ENCODE data around the gene SEMA4A.

The SEMA4A gene

DNA sequence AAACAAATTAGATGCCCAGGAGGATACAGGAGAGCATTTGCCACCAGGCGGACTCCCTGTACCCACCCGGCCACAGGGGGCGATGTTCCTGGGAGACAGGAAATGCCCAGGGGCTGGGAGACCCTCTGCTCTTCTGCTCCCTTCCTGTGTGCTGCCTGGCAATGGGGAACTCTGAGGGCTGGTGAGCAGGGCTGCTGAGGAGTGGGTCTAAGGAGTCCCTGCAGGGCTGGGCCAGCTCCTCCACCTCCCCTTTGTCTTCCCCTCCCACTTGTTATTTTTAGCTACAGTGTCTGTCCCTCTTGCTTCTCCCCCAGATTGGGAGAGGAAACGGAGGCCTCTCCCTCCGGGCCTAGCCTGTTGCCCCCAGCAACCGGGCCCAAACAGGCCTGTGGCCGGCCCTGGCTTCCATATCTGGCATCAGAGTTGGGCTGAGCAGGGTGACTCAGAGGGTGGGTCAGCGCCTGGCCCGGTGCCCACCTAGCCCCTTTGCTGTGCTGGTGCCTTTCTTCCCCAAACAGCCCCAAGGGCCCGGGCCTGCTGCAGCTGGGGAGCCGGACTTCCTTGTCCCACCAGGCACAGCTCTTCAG, 27.2 kb upstream of the SEMA4A start:
- Histone ChIP-seq H3K4me3 (ENCODE audit: low read length in 2 of 2) (peak overlapping the region in 1 of 2 donors; percentile 28), H3K36me3 (ENCODE audit: control insufficient read depth in 2 of 2, insufficient read depth in 2 of 2, low read length in 2 of 2) (peaks cover 5 to 8% of the 10 kb centered on the region in 2 donors), H3K27ac (ENCODE audit: low read depth in 2 of 2, low read length in 2 of 2) (peak overlapping the region; percentile 78 to 88), H3K27me3 (ENCODE audit: control insufficient read depth in 2 of 2, insufficient read depth in 2 of 2, low read length in 2 of 2) (no peaks in the 10 kb centered on the region), H3K9ac (ENCODE audit: low read depth in 1 of 2, low read length in 2 of 2) (peak overlapping the region; percentile 51 to 52), H3K4me1 (ENCODE audit: control insufficient read depth in 2 of 2, insufficient read depth in 2 of 2, low read length in 2 of 2) (peaks cover 84 to 94% of the 10 kb centered on the region in 2 donors), H3K9me3 (ENCODE audit: control insufficient read depth in 2 of 2, low read length in 2 of 2) (no peaks in the 10 kb centered on the region)

DNA sequence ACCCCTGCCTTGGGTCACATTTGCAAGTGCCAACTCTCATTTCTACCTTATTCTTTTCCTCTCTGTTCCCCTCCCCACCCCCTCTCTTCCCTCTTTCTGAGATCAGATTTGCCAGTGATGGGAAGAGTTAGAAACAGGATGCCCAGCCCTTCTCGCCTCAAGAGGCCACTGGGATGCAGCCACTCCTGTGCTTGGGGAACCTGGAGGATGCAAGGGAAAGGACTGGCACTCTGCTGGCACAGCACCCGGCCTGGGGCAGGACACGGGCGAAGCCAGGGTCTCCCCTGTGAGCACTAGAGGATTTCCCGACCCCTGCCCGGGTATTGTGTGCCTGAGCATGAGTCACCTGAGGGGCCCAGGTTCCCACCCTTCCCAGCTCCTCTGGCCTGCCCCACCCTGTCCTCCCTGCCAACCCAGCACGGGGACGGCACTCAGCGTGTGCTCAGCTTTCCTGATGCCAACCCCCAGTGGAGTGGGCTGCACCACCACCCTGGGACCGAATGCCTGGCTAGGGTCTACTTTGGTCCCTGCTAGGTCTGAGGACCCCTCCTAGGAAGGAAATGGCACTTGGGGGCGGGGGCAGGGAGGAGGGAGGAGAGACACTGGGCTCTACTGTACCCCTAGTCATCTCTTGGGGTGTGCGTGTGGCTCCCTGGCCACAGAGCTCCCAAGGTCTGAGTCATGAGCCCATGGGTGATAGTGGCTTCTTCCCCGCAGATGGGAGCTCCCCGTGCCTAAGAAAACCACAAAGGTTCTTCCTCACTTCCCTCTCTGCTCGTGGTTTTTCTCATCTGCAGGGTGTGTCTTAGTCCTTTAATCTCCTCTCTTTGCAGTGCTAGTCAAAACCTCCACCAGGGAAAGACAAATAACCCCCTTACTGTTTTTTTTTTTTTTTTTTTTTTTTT, 26.5 kb upstream of the SEMA4A start:
- peak overlapping the region; percentile 78 to 88 for H3K27ac ChIP-seq (ENCODE audit: low read depth in 2 of 2, low read length in 2 of 2)
- no peaks in the 10 kb centered on the region for H3K27me3 ChIP-seq (ENCODE audit: control insufficient read depth in 2 of 2, insufficient read depth in 2 of 2, low read length in 2 of 2)
- peak overlapping the region; percentile 20 to 34 for H3K4me3 ChIP-seq (ENCODE audit: low read length in 2 of 2)
- H3K36me3 ChIP-seq (ENCODE audit: control insufficient read depth in 2 of 2, insufficient read depth in 2 of 2, low read length in 2 of 2) = peaks cover 10 to 16% of the 10 kb centered on the region in 2 donors
- peaks cover 77 to 87% of the 10 kb centered on the region in 2 donors for H3K4me1 ChIP-seq (ENCODE audit: control insufficient read depth in 2 of 2, insufficient read depth in 2 of 2, low read length in 2 of 2)
- H3K9me3 ChIP-seq (ENCODE audit: control insufficient read depth in 2 of 2, low read length in 2 of 2) = no peaks in the 10 kb centered on the region
- H3K9ac ChIP-seq (ENCODE audit: low read depth in 1 of 2, low read length in 2 of 2) = peak overlapping the region; percentile 51 to 52

DNA sequence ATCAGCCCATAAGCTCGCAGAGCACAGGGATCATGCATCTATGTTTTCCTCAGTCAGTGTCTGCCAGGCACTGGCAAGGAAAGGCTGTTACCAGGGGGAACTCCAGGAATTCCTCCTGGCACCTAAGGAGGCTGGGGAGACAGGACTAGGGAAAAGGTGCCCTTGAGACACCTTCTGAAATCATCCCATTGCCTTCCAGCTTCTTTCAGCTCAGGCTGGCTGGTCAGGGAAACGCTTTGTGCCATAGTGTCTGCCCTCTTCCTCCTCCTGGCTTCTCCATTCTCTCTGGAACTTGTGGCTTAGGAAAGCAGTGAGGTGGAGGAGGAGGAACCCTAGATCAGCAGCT, 25.1 kb upstream of the SEMA4A start:
- peak overlapping the region; percentile 20 to 48 for H3K9ac ChIP-seq (ENCODE audit: low read depth in 1 of 2, low read length in 2 of 2)
- peak overlapping the region in 1 of 2 donors; percentile 59 for H3K4me3 ChIP-seq (ENCODE audit: low read length in 2 of 2)
- H3K27ac ChIP-seq (ENCODE audit: low read depth in 2 of 2, low read length in 2 of 2) = peak overlapping the region; percentile 78 to 83

DNA sequence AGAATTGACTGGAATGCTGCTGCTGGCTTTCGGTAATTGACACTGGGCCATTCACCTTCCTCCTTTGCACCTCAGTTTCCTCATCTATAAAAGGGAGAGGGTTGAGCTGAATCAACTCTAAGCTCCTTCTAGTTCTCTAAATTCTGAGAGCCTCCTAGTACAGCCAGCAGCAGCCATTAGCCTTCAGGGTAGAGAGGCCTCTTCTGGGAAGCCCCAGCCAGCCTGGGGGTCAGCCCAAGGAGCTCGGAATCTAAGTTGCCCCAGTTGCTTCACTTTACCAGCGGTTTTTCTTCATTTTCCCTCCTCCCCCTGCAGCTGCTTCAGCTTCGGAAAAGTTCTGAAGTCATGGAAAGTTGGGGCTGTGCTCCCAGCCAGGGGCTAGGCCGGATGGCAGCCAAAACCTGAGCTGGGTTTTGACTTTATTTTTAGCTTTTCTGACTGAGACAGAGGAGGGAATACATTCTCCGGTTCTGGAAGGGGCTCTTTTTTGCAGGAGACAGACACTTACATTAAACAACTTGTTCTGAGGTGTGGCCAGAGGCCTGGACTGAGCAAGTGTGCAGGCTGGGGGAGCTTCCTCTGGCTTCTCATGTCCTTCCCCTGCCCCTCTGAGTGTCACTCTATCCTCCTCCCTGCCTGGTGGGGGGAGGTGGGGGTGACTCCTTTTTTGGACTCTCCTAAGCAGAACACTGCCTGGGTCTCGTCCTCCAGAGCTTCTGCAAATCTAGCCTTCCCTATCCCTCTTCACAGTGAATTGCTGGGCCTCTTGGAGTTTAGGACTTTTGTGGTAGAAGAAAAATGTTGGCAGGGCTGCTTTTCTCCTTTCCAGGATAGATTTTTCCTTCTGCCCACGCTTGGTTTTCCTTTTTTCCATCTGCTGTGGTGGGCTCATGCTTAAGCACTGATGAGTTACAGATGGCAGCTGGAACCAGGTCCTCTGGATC, 24.5 kb upstream of the SEMA4A start:
- no peaks in the 10 kb centered on the region for H3K9me3 ChIP-seq (ENCODE audit: control insufficient read depth in 2 of 2, low read length in 2 of 2)
- peaks cover 18 to 25% of the 10 kb centered on the region in 2 donors for H3K36me3 ChIP-seq (ENCODE audit: control insufficient read depth in 2 of 2, insufficient read depth in 2 of 2, low read length in 2 of 2)
- no peaks in the 10 kb centered on the region for H3K27me3 ChIP-seq (ENCODE audit: control insufficient read depth in 2 of 2, insufficient read depth in 2 of 2, low read length in 2 of 2)
- peaks cover 56 to 66% of the 10 kb centered on the region in 2 donors for H3K4me1 ChIP-seq (ENCODE audit: control insufficient read depth in 2 of 2, insufficient read depth in 2 of 2, low read length in 2 of 2)
- peak overlapping the region; percentile 37 to 48 for H3K9ac ChIP-seq (ENCODE audit: low read depth in 1 of 2, low read length in 2 of 2)
- peak overlapping the region in 1 of 2 donors; percentile 59 for H3K4me3 ChIP-seq (ENCODE audit: low read length in 2 of 2)
- H3K27ac ChIP-seq (ENCODE audit: low read depth in 2 of 2, low read length in 2 of 2) = peak overlapping the region; percentile 78 to 83

More for the DNA sequence above, 25.1 kb upstream of the SEMA4A start:
- no peaks in the 10 kb centered on the region for H3K9me3 ChIP-seq (ENCODE audit: control insufficient read depth in 2 of 2, low read length in 2 of 2)
- H3K27me3 ChIP-seq (ENCODE audit: control insufficient read depth in 2 of 2, insufficient read depth in 2 of 2, low read length in 2 of 2) = no peaks in the 10 kb centered on the region
- peaks cover 13 to 19% of the 10 kb centered on the region in 2 donors for H3K36me3 ChIP-seq (ENCODE audit: control insufficient read depth in 2 of 2, insufficient read depth in 2 of 2, low read length in 2 of 2)
- peaks cover 63 to 73% of the 10 kb centered on the region in 2 donors for H3K4me1 ChIP-seq (ENCODE audit: control insufficient read depth in 2 of 2, insufficient read depth in 2 of 2, low read length in 2 of 2)

DNA sequence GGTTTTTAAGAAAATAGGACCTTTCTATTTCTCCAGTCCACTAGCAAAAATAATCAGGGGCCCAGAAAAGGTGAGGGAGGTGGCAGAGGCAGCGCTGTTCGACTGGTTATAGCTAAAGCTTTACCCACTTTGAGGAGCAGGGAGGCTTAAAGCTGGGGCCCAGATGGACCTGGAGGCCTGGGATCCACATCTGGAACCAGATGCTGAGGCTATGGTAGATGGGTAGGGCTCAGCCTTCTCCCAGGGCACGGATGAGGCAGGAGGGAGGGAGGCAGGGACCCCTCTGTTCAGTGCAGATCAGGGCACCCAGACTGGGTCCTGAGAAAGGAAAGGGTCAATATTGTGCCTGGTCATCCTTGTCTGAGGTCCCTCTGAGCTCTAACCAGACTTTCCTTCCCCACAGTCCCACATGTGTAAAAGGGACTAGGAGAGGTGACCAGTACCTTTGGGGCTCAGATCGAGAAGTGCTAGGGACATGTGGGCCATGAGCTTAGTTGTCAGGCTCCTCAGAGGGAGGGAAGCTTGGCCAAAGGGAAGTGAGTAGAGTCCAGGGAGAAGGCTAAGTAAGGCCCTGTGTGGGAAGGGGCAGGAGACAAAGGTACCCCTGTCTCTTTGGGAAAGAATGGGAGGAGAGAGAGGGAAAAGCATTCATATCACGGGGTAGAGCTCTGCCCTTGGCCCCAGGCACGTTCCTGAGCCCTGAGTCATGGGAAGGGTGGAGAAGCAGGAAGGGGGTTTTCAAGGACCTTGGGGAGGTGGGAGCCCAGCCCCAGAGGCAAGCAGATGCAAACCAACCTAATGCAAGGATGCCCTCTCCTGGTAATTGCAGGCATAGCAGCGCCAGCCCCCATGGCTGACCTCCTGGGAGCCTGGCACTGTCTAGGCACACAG, 23.5 kb upstream of the SEMA4A start:
- Histone ChIP-seq H3K4me3 (ENCODE audit: low read length in 2 of 2) (peak overlapping the region in 1 of 2 donors; percentile 1), H3K4me1 (ENCODE audit: control insufficient read depth in 2 of 2, insufficient read depth in 2 of 2, low read length in 2 of 2) (peaks cover 47 to 57% of the 10 kb centered on the region in 2 donors), H3K36me3 (ENCODE audit: control insufficient read depth in 2 of 2, insufficient read depth in 2 of 2, low read length in 2 of 2) (peaks cover 27 to 35% of the 10 kb centered on the region in 2 donors), H3K9ac (ENCODE audit: low read depth in 1 of 2, low read length in 2 of 2) (peak overlapping the region; percentile 35 to 37), H3K27me3 (ENCODE audit: control insufficient read depth in 2 of 2, insufficient read depth in 2 of 2, low read length in 2 of 2) (no peaks in the 10 kb centered on the region), H3K27ac (ENCODE audit: low read depth in 2 of 2, low read length in 2 of 2) (peak overlapping the region; percentile 78 to 83), H3K9me3 (ENCODE audit: control insufficient read depth in 2 of 2, low read length in 2 of 2) (no peaks in the 10 kb centered on the region)

DNA sequence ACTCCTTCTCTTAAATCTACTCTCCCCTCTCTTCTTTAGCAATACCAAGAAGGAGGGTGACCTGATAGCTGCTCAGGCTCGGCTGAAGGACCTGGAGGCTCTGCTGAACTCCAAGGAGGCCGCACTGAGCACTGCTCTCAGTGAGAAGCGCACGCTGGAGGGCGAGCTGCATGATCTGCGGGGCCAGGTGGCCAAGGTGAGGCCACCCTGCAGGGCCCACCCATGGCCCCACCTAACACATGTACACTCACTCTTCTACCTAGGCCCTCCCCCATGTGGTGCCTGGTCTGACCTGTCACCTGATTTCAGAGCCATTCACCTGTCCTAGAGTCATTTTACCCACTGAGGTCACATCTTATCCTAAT, 22.8 kb upstream of the SEMA4A start:
- Histone ChIP-seq H3K9ac (ENCODE audit: low read depth in 1 of 2, low read length in 2 of 2) (no peak overlapping the region), H3K27me3 (ENCODE audit: control insufficient read depth in 2 of 2, insufficient read depth in 2 of 2, low read length in 2 of 2) (no peaks in the 10 kb centered on the region), H3K4me1 (ENCODE audit: control insufficient read depth in 2 of 2, insufficient read depth in 2 of 2, low read length in 2 of 2) (peaks cover 44 to 51% of the 10 kb centered on the region in 2 donors), H3K4me3 (ENCODE audit: low read length in 2 of 2) (no peak overlapping the region), H3K36me3 (ENCODE audit: control insufficient read depth in 2 of 2, insufficient read depth in 2 of 2, low read length in 2 of 2) (peaks cover 33 to 42% of the 10 kb centered on the region in 2 donors), H3K9me3 (ENCODE audit: control insufficient read depth in 2 of 2, low read length in 2 of 2) (no peaks in the 10 kb centered on the region), H3K27ac (ENCODE audit: low read depth in 2 of 2, low read length in 2 of 2) (peak overlapping the region; percentile 78 to 83)

DNA sequence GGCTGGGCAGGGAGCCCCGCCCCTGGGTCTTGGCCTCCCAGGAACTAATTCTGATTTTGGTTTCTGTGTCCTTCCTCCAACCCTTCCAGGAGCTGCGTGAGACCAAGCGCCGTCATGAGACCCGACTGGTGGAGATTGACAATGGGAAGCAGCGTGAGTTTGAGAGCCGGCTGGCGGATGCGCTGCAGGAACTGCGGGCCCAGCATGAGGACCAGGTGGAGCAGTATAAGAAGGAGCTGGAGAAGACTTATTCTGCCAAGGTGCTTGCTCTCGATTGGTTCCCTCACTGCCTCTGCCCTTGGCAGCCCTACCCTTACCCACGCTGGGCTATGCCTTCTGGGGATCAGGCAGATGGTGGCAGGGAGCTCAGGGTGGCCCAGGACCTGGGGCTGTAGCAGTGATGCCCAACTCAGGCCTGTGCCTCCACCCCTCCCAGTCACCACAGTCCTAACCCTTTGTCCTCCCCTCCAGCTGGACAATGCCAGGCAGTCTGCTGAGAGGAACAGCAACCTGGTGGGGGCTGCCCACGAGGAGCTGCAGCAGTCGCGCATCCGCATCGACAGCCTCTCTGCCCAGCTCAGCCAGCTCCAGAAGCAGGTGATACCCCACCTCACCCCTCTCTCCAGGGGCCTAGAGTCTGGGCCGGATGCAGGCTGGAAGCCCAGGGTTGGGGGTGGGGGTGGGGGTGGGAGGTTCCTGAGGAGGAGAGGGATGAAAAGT, 18.5 kb upstream of the SEMA4A start:
- Histone ChIP-seq H3K27me3 (ENCODE audit: control insufficient read depth in 2 of 2, insufficient read depth in 2 of 2, low read length in 2 of 2) (no peaks in the 10 kb centered on the region), H3K4me3 (ENCODE audit: low read length in 2 of 2) (no peak overlapping the region), H3K36me3 (ENCODE audit: control insufficient read depth in 2 of 2, insufficient read depth in 2 of 2, low read length in 2 of 2) (peaks cover 69 to 70% of the 10 kb centered on the region in 2 donors), H3K4me1 (ENCODE audit: control insufficient read depth in 2 of 2, insufficient read depth in 2 of 2, low read length in 2 of 2) (peaks cover 8 to 9% of the 10 kb centered on the region in 2 donors), H3K9ac (ENCODE audit: low read depth in 1 of 2, low read length in 2 of 2) (no peak overlapping the region), H3K9me3 (ENCODE audit: control insufficient read depth in 2 of 2, low read length in 2 of 2) (no peaks in the 10 kb centered on the region), H3K27ac (ENCODE audit: low read depth in 2 of 2, low read length in 2 of 2) (no peak overlapping the region)

DNA sequence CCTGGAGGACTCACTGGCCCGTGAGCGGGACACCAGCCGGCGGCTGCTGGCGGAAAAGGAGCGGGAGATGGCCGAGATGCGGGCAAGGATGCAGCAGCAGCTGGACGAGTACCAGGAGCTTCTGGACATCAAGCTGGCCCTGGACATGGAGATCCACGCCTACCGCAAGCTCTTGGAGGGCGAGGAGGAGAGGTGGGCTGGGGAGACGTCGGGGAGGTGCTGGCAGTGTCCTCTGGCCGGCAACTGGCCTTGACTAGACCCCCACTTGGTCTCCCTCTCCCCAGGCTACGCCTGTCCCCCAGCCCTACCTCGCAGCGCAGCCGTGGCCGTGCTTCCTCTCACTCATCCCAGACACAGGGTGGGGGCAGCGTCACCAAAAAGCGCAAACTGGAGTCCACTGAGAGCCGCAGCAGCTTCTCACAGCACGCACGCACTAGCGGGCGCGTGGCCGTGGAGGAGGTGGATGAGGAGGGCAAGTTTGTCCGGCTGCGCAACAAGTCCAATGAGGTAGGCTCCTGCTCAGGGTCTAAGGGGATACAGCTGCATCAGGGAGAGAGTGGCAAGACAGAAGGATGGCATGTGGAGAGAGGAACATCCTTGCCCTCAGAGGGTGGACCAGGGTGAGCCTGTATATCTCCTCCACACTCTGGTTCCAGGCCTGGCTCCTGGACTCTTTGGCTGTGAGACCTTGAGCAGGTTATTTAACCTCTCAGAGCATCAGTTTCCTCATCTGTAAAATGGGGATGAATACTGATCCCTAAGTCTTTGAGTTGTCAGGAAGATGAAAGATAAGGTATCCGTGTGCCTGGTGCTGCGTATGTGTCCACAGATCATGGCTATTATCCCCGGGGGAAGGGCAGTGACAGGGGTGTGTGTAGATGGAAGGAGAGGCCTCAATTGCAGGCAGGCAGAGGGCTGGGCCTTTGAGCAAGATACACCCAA, 17.2 kb upstream of the SEMA4A start:
- H3K4me3 ChIP-seq (ENCODE audit: low read length in 2 of 2) = no peak overlapping the region
- H3K27me3 ChIP-seq (ENCODE audit: control insufficient read depth in 2 of 2, insufficient read depth in 2 of 2, low read length in 2 of 2) = no peaks in the 10 kb centered on the region
- H3K4me1 ChIP-seq (ENCODE audit: control insufficient read depth in 2 of 2, insufficient read depth in 2 of 2, low read length in 2 of 2) = no peaks in the 10 kb centered on the region
- no peak overlapping the region for H3K9ac ChIP-seq (ENCODE audit: low read depth in 1 of 2, low read length in 2 of 2)
- peaks cover 69 to 70% of the 10 kb centered on the region in 2 donors for H3K36me3 ChIP-seq (ENCODE audit: control insufficient read depth in 2 of 2, insufficient read depth in 2 of 2, low read length in 2 of 2)
- H3K27ac ChIP-seq (ENCODE audit: low read depth in 2 of 2, low read length in 2 of 2) = no peak overlapping the region
- no peaks in the 10 kb centered on the region for H3K9me3 ChIP-seq (ENCODE audit: control insufficient read depth in 2 of 2, low read length in 2 of 2)

Measured in mucosa of rectum (tissue), 2 donors.